Neural crest cell (in vitro differentiated cells): ENCODE results near the gene ZFYVE28. TPM values are rescaled to one million over a fixed set of nuclear protein-coding genes. Genes with fewer than 3 reads are reported as not detected.

Experiments
- DNase-seq: peaks from one replicate; pipeline ENCODE4 v3.0.0; 2021; ENCODE audit warnings: low read depth, mixed read lengths, low spot score
- H3K27ac Mint-ChIP-seq: one replicate; pipeline ENCODE4 v1.8.0; 2021; ENCODE audit warnings: mild to moderate bottlenecking, mixed read lengths; ENCODE audit not compliant: unreplicated experiment
- H3K27me3 Mint-ChIP-seq: 2 replicates; pipeline ENCODE4 v1.8.0; 2021; ENCODE audit warnings: low read depth, mild to moderate bottlenecking, mixed read lengths
- H3K36me3 Mint-ChIP-seq: 2 replicates; pipeline ENCODE4 v1.8.0; 2021; ENCODE audit warnings: low read depth, mild to moderate bottlenecking, mixed read lengths
- H3K4me1 Mint-ChIP-seq: 2 replicates; pipeline ENCODE4 v1.8.0; 2021; ENCODE audit warnings: mixed read lengths
- H3K4me3 Mint-ChIP-seq: one replicate; pipeline ENCODE4 v1.8.0; 2021; ENCODE audit warnings: mild to moderate bottlenecking, mixed read lengths
- H3K9me3 Mint-ChIP-seq: 2 replicates; pipeline ENCODE4 v1.8.0; 2021; ENCODE audit warnings: mixed read lengths
- total RNA-seq: library from RNA; stranded (reverse); gene quantifications from 2 replicates; pipeline ENCODE4 v1.2.1, GENCODE V29; 2021
- TF ChIP-seq, protein P1 (sequence below): fragments of 200-600 bp; sonication (generic); conservative IDR thresholded peaks from 2 replicates; pipeline ENCODE4 v1.5.0; 2021; ENCODE audit warnings: antibody characterized with exemption, mild to moderate bottlenecking

The ZFYVE28 gene
- total RNA-seq, 1 donor from 2014 or later = 1.4 TPM

DNA sequence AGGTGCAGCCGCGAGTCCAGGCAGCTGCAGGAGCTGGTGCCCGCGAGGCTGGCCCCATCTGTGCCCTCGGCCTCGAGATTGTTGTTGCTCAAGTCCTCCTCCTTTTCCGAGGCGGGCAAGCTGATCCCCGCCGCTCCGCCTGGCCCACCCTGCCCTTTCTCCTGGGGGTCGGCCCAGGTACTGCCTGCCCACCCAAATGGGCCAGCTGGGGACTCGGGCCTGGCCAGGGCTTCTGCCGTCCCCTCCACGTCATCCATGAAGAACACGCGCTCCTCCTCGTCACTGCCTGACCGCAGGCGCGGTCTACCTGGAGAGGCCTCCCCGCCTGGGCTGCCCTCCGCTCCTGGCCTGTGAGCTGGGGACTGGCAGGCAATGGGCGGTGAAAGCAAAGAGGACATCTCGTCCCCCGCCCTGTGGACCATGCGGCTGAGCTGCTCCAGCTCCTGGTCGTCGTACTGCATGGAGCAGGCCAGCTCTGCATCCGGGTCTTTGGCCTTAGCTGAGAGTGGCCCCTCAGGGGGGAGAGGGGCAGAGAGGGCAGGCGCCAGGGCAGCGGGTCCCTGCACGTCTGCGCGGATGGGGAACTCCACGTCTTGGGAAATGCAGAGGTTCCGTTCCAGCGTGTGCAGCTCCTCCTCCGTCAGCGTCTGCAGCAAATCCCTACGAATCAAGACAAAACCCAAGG is 113.4 kb downstream of the ZFYVE28 start:
- Mint-ChIP-seq H3K27me3 (peaks cover 4% of the 10 kb centered on the region), H3K4me1 (no peaks in the 10 kb centered on the region), H3K4me3 (no peak overlapping the region), H3K9me3 (peaks cover 14% of the 10 kb centered on the region), H3K27ac (no peak overlapping the region), H3K36me3 (peaks cover 11% of the 10 kb centered on the region)
- TF ChIP-seq, protein P1, sequence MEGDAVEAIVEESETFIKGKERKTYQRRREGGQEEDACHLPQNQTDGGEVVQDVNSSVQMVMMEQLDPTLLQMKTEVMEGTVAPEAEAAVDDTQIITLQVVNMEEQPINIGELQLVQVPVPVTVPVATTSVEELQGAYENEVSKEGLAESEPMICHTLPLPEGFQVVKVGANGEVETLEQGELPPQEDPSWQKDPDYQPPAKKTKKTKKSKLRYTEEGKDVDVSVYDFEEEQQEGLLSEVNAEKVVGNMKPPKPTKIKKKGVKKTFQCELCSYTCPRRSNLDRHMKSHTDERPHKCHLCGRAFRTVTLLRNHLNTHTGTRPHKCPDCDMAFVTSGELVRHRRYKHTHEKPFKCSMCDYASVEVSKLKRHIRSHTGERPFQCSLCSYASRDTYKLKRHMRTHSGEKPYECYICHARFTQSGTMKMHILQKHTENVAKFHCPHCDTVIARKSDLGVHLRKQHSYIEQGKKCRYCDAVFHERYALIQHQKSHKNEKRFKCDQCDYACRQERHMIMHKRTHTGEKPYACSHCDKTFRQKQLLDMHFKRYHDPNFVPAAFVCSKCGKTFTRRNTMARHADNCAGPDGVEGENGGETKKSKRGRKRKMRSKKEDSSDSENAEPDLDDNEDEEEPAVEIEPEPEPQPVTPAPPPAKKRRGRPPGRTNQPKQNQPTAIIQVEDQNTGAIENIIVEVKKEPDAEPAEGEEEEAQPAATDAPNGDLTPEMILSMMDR = no peak
- no peak for DNase-seq

DNA sequence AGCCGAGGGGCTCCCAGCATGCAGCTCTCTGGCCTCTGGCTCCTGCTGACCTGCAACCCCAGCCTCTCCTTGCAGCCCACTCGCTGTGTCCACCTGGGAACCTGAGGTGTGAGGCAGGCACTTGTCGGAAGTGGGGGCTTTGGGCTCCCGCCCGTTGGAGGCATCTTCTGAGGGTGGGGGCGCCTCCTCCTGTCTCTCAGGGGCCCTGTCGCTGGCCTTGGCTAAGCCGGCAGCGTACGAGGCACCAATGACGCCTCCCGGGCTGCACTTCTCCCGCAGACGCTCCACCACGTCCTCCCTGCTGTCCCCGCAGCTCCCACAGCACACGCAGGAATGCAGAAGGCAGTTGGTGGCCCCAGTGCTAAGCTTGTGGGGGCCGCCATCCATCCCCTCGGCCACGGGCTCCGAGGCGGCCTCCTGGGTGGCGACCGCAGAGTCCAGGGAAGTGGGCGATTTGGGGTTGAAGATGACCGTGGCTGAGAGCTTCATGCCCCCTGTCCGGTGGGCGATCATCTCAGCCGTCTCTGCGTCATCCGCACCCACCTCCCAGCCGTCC is 114.0 kb downstream of the ZFYVE28 start:
- no peak overlapping the region for H3K4me3 Mint-ChIP-seq
- TF ChIP-seq, protein P1 = no peak
- no peaks in the 10 kb centered on the region for H3K4me1 Mint-ChIP-seq
- peaks cover 9% of the 10 kb centered on the region for H3K36me3 Mint-ChIP-seq
- DNase-seq = no peak
- no peak overlapping the region for H3K27ac Mint-ChIP-seq
- H3K27me3 Mint-ChIP-seq = peaks cover 4% of the 10 kb centered on the region
- H3K9me3 Mint-ChIP-seq = peaks cover 14% of the 10 kb centered on the region

DNA sequence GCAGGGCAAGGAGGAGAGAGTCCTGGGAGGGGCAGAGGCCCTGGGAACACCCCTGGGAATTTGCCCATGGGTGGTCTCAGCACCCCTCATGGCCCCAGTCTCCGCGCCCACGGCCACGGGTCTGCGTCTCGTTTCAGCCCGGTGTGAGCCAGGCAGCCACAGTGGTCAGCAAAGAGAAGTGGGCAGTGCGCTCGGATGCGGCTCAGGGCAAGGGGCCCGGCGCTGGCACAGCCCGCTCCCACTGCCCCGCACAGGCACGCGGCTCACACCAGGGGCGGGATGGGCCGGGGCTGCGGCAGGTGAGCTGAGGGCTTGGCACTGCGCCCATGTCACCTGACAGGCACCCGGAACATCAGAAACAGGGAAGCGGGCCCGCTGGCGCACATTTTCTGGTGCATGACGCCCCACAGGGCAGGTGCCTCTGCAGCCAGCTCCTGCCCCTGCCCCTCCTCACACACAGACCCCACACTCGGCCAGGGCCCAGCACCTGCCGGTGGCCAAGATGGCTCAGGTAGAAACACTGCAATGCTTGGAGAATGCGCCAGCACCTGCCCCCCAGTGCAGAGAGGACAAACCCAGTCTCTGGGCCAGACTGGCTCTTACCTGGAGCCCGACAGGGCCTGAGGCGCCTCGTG is 114.6 kb downstream of the ZFYVE28 start:
- TF ChIP-seq, protein P1 = no peak
- DNase-seq = no peak
- H3K4me3 Mint-ChIP-seq = no peak overlapping the region
- H3K27me3 Mint-ChIP-seq = peaks cover 4% of the 10 kb centered on the region
- peaks cover 7% of the 10 kb centered on the region for H3K36me3 Mint-ChIP-seq
- H3K9me3 Mint-ChIP-seq = peaks cover 14% of the 10 kb centered on the region
- H3K27ac Mint-ChIP-seq = no peak overlapping the region
- H3K4me1 Mint-ChIP-seq = no peaks in the 10 kb centered on the region

DNA sequence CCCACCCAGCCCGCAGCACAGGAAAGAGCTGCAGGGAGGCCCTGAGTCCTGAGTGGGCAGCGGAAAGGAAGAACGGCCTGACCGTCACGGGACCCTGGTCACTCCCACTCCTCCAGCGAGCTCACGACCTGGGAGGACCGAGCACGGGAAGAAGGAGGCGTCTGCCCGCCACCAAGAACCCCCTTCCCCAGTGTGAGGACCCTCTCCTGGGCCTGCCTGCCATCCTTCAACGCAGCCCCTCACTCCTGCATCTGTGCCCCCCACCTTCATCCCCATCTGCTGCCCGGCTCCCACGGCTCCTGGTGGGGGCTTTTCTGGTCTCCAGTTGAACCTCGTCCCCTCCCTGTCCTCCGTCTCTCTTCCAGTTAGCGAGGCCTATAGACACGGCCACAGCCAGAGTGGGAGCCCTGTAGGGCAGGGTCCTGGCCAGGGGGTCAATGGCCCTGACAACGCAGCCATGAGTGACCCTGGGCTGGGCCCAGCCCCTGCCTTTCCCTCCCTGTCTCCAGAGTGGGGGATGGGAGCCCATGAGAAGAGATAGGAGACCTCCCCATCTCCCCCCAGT is 115.2 kb downstream of the ZFYVE28 start:
- TF ChIP-seq, protein P1 = no peak
- no peaks in the 10 kb centered on the region for H3K4me1 Mint-ChIP-seq
- H3K27me3 Mint-ChIP-seq = peaks cover 4% of the 10 kb centered on the region
- no peak overlapping the region for H3K4me3 Mint-ChIP-seq
- DNase-seq = no peak
- H3K36me3 Mint-ChIP-seq = peaks cover 7% of the 10 kb centered on the region
- no peak overlapping the region for H3K27ac Mint-ChIP-seq
- peaks cover 14% of the 10 kb centered on the region for H3K9me3 Mint-ChIP-seq

DNA sequence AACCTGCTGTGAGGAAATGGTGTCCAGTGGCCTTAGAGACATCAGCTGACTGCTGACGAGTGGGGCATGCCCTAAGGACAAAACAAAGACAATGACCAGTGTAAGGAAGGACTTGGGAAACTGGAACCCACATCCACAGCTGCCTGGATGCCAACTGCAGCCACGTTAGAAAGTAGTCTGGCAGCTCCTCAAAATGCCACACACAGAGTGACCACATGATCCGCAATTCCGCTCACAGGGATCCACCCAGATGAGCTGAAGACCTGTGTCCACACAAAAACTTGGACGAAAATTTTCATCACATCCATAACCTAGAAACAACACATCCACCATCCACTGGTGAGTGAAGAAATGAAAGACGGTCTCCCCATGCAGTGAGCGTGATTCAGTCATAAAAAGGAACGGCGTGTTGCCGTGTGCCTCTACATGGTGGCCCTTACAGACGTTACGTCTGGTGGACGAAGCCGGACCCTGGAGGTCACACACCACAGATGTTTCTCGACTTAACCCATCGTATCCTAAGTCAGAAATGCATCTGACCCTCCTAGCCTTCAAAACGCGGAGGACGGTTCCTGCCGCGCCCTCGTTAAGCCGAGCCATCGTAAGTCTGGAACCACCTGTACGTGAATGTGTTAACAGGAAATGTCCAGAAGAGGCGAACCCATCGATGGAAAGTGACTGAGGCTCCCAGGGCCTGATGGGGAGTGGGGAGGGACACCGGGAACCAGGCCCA is 115.9 kb downstream of the ZFYVE28 start:
- Mint-ChIP-seq H3K4me3 (no peak overlapping the region), H3K9me3 (peaks cover 9% of the 10 kb centered on the region), H3K36me3 (peaks cover 5% of the 10 kb centered on the region), H3K27ac (no peak overlapping the region), H3K4me1 (no peaks in the 10 kb centered on the region), H3K27me3 (peaks cover 1% of the 10 kb centered on the region)
- DNase-seq = no peak
- TF ChIP-seq, protein P1 = no peak
